Astrocyte (in vitro differentiated cells and primary cell): ENCODE data around the gene HNRNPUL1. TPM values are rescaled to one million over a fixed set of nuclear protein-coding genes. Genes with fewer than 3 reads are reported as not detected.
A peak's percentile ranks its signal among the peaks of the same experiment; 100 is the strongest.

Source experiments
- DNase-seq: peaks from one replicate; pipeline ENCODE4 v3.0.0-alpha.2; 2010; ENCODE audit warnings: low read depth
- FAIRE-seq: peaks from 2 replicates; lab custom pipeline; 2011; peaks lifted over from hg19 to GRCh38; lab: Jason Lieb, UNC
- H2AFZ ChIP-seq: 2 replicates; pipeline ENCODE4 v1.6.0; 2012; ENCODE audit warnings: low read depth, low read length, inconsistent platforms
- H3K27ac ChIP-seq: 2 replicates; pipeline ENCODE4 v1.5.1; 2011; ENCODE audit warnings: low read depth, low read length, inconsistent platforms
- H3K27me3 ChIP-seq: 2 replicates; pipeline ENCODE4 v1.6.0; 2011; ENCODE audit warnings: low read length, inconsistent platforms; ENCODE audit not compliant: insufficient read depth
- H3K36me3 ChIP-seq: 2 replicates; pipeline ENCODE4 v1.5.1; 2011; ENCODE audit warnings: low read length, inconsistent platforms; ENCODE audit not compliant: insufficient read depth
- H3K4me1 ChIP-seq: 2 replicates; pipeline ENCODE4 v1.5.1; 2011; ENCODE audit warnings: low read length, inconsistent platforms; ENCODE audit not compliant: insufficient read depth
- H3K4me2 ChIP-seq: 2 replicates; pipeline ENCODE4 v1.6.0; 2012; ENCODE audit warnings: low read length, inconsistent platforms
- H3K4me3 ChIP-seq: 2 replicates; pipeline ENCODE4 v1.5.1; 2011; ENCODE audit warnings: low read depth, mild to moderate bottlenecking, low read length, inconsistent platforms; ENCODE audit not compliant: insufficient read depth
- H3K79me2 ChIP-seq: 2 replicates; pipeline ENCODE4 v1.6.0; 2012; ENCODE audit warnings: mild to moderate bottlenecking, low read length, inconsistent platforms; ENCODE audit not compliant: insufficient read depth
- H3K9ac ChIP-seq: 2 replicates; pipeline ENCODE4 v1.6.0; 2012; ENCODE audit warnings: mild to moderate bottlenecking, low read length, inconsistent platforms
- H3K9me3 ChIP-seq: 2 replicates; pipeline ENCODE4 v1.5.1; 2012; ENCODE audit warnings: low read depth, mild to moderate bottlenecking, low read length, inconsistent platforms; ENCODE audit not compliant: insufficient read depth
- H4K20me1 ChIP-seq: 2 replicates; pipeline ENCODE4 v1.6.0; 2012; ENCODE audit warnings: low read length, inconsistent platforms; ENCODE audit not compliant: insufficient read depth
- H3K27ac Mint-ChIP-seq: one replicate; pipeline ENCODE4 v1.8.0; 2021; ENCODE audit warnings: mild to moderate bottlenecking, mixed read lengths; ENCODE audit not compliant: unreplicated experiment
- H3K27me3 Mint-ChIP-seq: one replicate; pipeline ENCODE4 v1.8.0; 2021; ENCODE audit warnings: low read depth, mixed read lengths; ENCODE audit not compliant: unreplicated experiment
- H3K36me3 Mint-ChIP-seq: one replicate; pipeline ENCODE4 v1.8.0; 2021; ENCODE audit warnings: low read depth, mixed read lengths; ENCODE audit not compliant: unreplicated experiment
- H3K4me1 Mint-ChIP-seq: one replicate; pipeline ENCODE4 v1.8.0; 2021; ENCODE audit warnings: low read depth, mixed read lengths; ENCODE audit not compliant: unreplicated experiment
- H3K4me3 Mint-ChIP-seq: one replicate; pipeline ENCODE4 v1.8.0; 2021; ENCODE audit warnings: mild to moderate bottlenecking, moderate library complexity, mixed read lengths; ENCODE audit not compliant: unreplicated experiment
- H3K9me3 Mint-ChIP-seq: one replicate; pipeline ENCODE4 v1.8.0; 2021; ENCODE audit warnings: mild to moderate bottlenecking, mixed read lengths; ENCODE audit not compliant: unreplicated experiment
- CTCF ChIP-seq: IDR thresholded peaks from 2 replicates; pipeline ENCODE4 v1.5.1; 2011; ENCODE audit warnings: low read depth, mild to moderate bottlenecking, inconsistent platforms, low read length, moderate library complexity; ENCODE audit not compliant: insufficient read depth
- EZH2 ChIP-seq: IDR thresholded peaks from 2 replicates; pipeline ENCODE4 v1.6.1; 2012; ENCODE audit warnings: mild to moderate bottlenecking, low read length, inconsistent platforms; ENCODE audit not compliant: insufficient read depth
- total RNA-seq: library from RNA; stranded (reverse); gene quantifications from 2 replicates; pipeline ENCODE4 v1.2.1, GENCODE V29; 2021

The HNRNPUL1 gene
- total RNA-seq, 1 donor from 2014 or later = 174 TPM

GRCh38 chr19:41300555-41300954 lies 36.4 kb downstream of the HNRNPUL1 start:
- no peaks in the 10 kb centered on the region for H3K27me3 Mint-ChIP-seq

GRCh38 chr19:41302624-41303351 lies 38.6 kb downstream of the HNRNPUL1 start:
- peaks cover 76% of the 10 kb centered on the region for H3K36me3 ChIP-seq
- no peaks in the 10 kb centered on the region for H3K9me3 Mint-ChIP-seq
- TF ChIP-seq EZH2 = no peak
- TF ChIP-seq CTCF = no peak
- no peaks in the 10 kb centered on the region for H3K27me3 Mint-ChIP-seq
- H3K27ac ChIP-seq = no peak overlapping the region
- peaks cover 23% of the 10 kb centered on the region for H3K4me1 ChIP-seq
- H3K27me3 ChIP-seq = no peaks in the 10 kb centered on the region
- H3K27ac Mint-ChIP-seq = peak overlapping the region; percentile 69
- peaks cover 37% of the 10 kb centered on the region for H3K36me3 Mint-ChIP-seq
- no peak overlapping the region for H2AFZ ChIP-seq
- peaks cover 21% of the 10 kb centered on the region for H3K79me2 ChIP-seq
- FAIRE-seq (no peak), DNase-seq (no peak)
- H4K20me1 ChIP-seq = peaks cover 59% of the 10 kb centered on the region
- no peak overlapping the region for H3K4me3 Mint-ChIP-seq
- no peaks in the 10 kb centered on the region for H3K9me3 ChIP-seq
- H3K4me3 ChIP-seq = no peak overlapping the region
- H3K9ac ChIP-seq = no peak overlapping the region
- peaks cover 26% of the 10 kb centered on the region for H3K4me1 Mint-ChIP-seq
- H3K4me2 ChIP-seq = no peak overlapping the region

More at GRCh38 chr19:41300555-41300954, 36.4 kb downstream of the HNRNPUL1 start:
- Histone ChIP-seq H4K20me1 (peaks cover 67% of the 10 kb centered on the region), H3K36me3 (peaks cover 88% of the 10 kb centered on the region), H2AFZ (no peak overlapping the region), H3K9me3 (no peaks in the 10 kb centered on the region), H3K4me1 (peaks cover 33% of the 10 kb centered on the region), H3K9ac (no peak overlapping the region), H3K27me3 (no peaks in the 10 kb centered on the region), H3K79me2 (peaks cover 36% of the 10 kb centered on the region), H3K27ac (no peak overlapping the region), H3K4me2 (no peak overlapping the region), H3K4me3 (no peak overlapping the region)
- no peaks in the 10 kb centered on the region for H3K9me3 Mint-ChIP-seq
- H3K27ac Mint-ChIP-seq = no peak overlapping the region
- no peak for TF ChIP-seq CTCF
- TF ChIP-seq EZH2 = no peak
- DNase-seq (no peak), FAIRE-seq (no peak)
- no peak overlapping the region for H3K4me3 Mint-ChIP-seq
- peaks cover 45% of the 10 kb centered on the region for H3K36me3 Mint-ChIP-seq
- H3K4me1 Mint-ChIP-seq = peaks cover 30% of the 10 kb centered on the region

GRCh38 chr19:41303954-41304353 lies 39.8 kb downstream of the HNRNPUL1 start:
- Mint-ChIP-seq H3K27me3 (no peaks in the 10 kb centered on the region), H3K27ac (no peak overlapping the region), H3K4me3 (no peak overlapping the region), H3K36me3 (peaks cover 34% of the 10 kb centered on the region), H3K9me3 (no peaks in the 10 kb centered on the region), H3K4me1 (peaks cover 23% of the 10 kb centered on the region)
- H2AFZ ChIP-seq = no peak overlapping the region
- peaks cover 17% of the 10 kb centered on the region for H3K79me2 ChIP-seq
- DNase-seq (no peak), FAIRE-seq (no peak)
- H4K20me1 ChIP-seq = peaks cover 53% of the 10 kb centered on the region
- peaks cover 15% of the 10 kb centered on the region for H3K4me1 ChIP-seq
- H3K36me3 ChIP-seq = peaks cover 76% of the 10 kb centered on the region
- no peak overlapping the region for H3K9ac ChIP-seq
- no peak overlapping the region for H3K4me3 ChIP-seq
- no peak overlapping the region for H3K27ac ChIP-seq
- H3K4me2 ChIP-seq = no peak overlapping the region
- no peaks in the 10 kb centered on the region for H3K27me3 ChIP-seq
- no peaks in the 10 kb centered on the region for H3K9me3 ChIP-seq
- TF ChIP-seq CTCF (no peak), EZH2 (no peak)
